Endothelial cell of umbilical vein (primary cell): ENCODE data around the gene PLEKHJ1. TPM values are rescaled to one million over a fixed set of nuclear protein-coding genes. Genes with fewer than 3 reads are reported as not detected.

Experiments used
- BruUV-seq: library from RNA; stranded (reverse); fragments of 400-500 nt; replicated peaks from 2 replicates; lab custom pipeline; 2021; lab: Mats Ljungman, UMichigan
- CTCF ChIA-PET: fragments of 300-600, 350-600 bp; sonication (Branson Sonifier 250); formaldehyde crosslinking; loops from one replicate; lab custom pipeline; 2021; ENCODE audit warnings: antibody characterized with exemption, inconsistent platforms; lab: Charles Lee
- POLR2A ChIA-PET: fragments of 300-600, 350-600 bp; sonication (Branson Sonifier 250); formaldehyde crosslinking; loops from one replicate; lab custom pipeline; 2021; ENCODE audit warnings: antibody characterized with exemption, inconsistent platforms; lab: Charles Lee
- DNase-seq: peaks from one replicate; pipeline ENCODE4 v3.0.0-alpha.2; 2011; ENCODE audit warnings: low read depth, low spot score
- FAIRE-seq: peaks from 2 replicates; lab custom pipeline; 2011; peaks lifted over from hg19 to GRCh38; lab: Jason Lieb, UNC
- H2AFZ ChIP-seq: 2 replicates; pipeline ENCODE4 v1.6.0; 2012; ENCODE audit warnings: low read depth, low read length, control low read depth, inconsistent platforms
- H3K27ac ChIP-seq: 2 replicates; pipeline ENCODE4 v1.5.1; 2011; ENCODE audit warnings: low read depth, mild to moderate bottlenecking, control low read depth, low read length, moderate library complexity; ENCODE audit not compliant: insufficient read depth
- H3K27me3 ChIP-seq, 2 experiments: 2 replicates each; pipeline versions ENCODE4 v1.6.0 to v1.6.1; 2011; ENCODE audit warnings: low read length in 2 of 2, mixed read lengths in 1 of 2; ENCODE audit not compliant: control insufficient read depth in 2 of 2, insufficient read depth in 2 of 2
- H3K36me3 ChIP-seq, 2 experiments: 2 replicates in 1 of 2; 3 replicates in 1 of 2; pipeline ENCODE4 v1.5.1; 2011; ENCODE audit warnings: low read length in 2 of 2, mild to moderate bottlenecking in 1 of 2, moderate library complexity in 1 of 2; ENCODE audit not compliant: control insufficient read depth in 2 of 2, insufficient read depth in 2 of 2; ENCODE audit errors: extremely low read depth in 1 of 2
- H3K4me1 ChIP-seq: 3 replicates; pipeline ENCODE4 v1.5.1; 2011; ENCODE audit warnings: mild to moderate bottlenecking, low read length; ENCODE audit not compliant: control insufficient read depth, insufficient read depth; ENCODE audit errors: extremely low read depth
- H3K4me2 ChIP-seq: 2 replicates; pipeline ENCODE4 v1.6.1; 2011; ENCODE audit warnings: low read length, control low read depth, mixed read lengths; ENCODE audit not compliant: insufficient read depth
- H3K4me3 ChIP-seq, 3 experiments: fragments of 200-600 bp in 1 of 3; sonication (generic), shearing (Covaris generic) in 1 of 3; replicated peaks in 1 of 3; 2 replicates each; pipeline ENCODE4 v1.5.1; 2011 to 2016; ENCODE audit warnings: control low read depth in 3 of 3, low read length in 3 of 3, mild to moderate bottlenecking in 2 of 3, inconsistent platforms in 1 of 3, low read depth in 1 of 3, moderate library complexity in 1 of 3; ENCODE audit not compliant: insufficient read depth in 1 of 3
- H3K79me2 ChIP-seq: 2 replicates; pipeline ENCODE4 v1.6.0; 2012; ENCODE audit warnings: low read length, inconsistent platforms; ENCODE audit not compliant: control insufficient read depth, insufficient read depth
- H3K9ac ChIP-seq: replicated peaks from 2 replicates; pipeline ENCODE3; 2011; ENCODE audit warnings: low read length, control low read depth; ENCODE audit not compliant: insufficient read depth; ENCODE audit errors: extremely low read depth
- H3K9me1 ChIP-seq: replicated peaks from 3 replicates; pipeline ENCODE4 v1.6.0; 2011; ENCODE audit warnings: mild to moderate bottlenecking, low read length; ENCODE audit not compliant: control insufficient read depth, insufficient read depth; ENCODE audit errors: extremely low read depth
- H3K9me3 ChIP-seq: replicated peaks from 2 replicates; pipeline ENCODE4 v1.5.1; 2012; ENCODE audit warnings: low read length, inconsistent platforms; ENCODE audit not compliant: control insufficient read depth, insufficient read depth
- H4K20me1 ChIP-seq: replicated peaks from 2 replicates; pipeline ENCODE3; 2011; ENCODE audit warnings: mild to moderate bottlenecking, low read length; ENCODE audit not compliant: control insufficient read depth, insufficient read depth; ENCODE audit errors: extremely low read depth
- CTCF ChIP-seq, 2 donors: IDR thresholded peaks; 1 replicate in 1 of 2; 2 replicates in 1 of 2; pipeline ENCODE4 v1.5.1; 2011; ENCODE audit warnings: low read length in 2 of 2, mild to moderate bottlenecking in 2 of 2, moderate library complexity in 2 of 2, control low read depth in 1 of 2, inconsistent platforms in 1 of 2, low read depth in 1 of 2; ENCODE audit not compliant: insufficient read depth in 1 of 2; ENCODE audit errors: extremely low read depth in 1 of 2
- FOS ChIP-seq: IDR thresholded peaks from 2 replicates; pipeline ENCODE4 v1.6.1; 2011; ENCODE audit warnings: mild to moderate bottlenecking, low read length, moderate library complexity, borderline replicate concordance; ENCODE audit not compliant: insufficient read depth
- POLR2A ChIP-seq: IDR thresholded peaks from 2 replicates; pipeline ENCODE4 v1.6.1; 2012; ENCODE audit warnings: low read depth, mild to moderate bottlenecking, control low read depth, low read length
- POLR2AphosphoS5 ChIP-seq: IDR thresholded peaks from 2 replicates; pipeline ENCODE4 v1.6.1; 2012; ENCODE audit warnings: low read depth, mild to moderate bottlenecking, control low read depth, low read length, moderate library complexity; ENCODE audit not compliant: insufficient read depth
- dilution Hi-C: fragments of 300-500 bp; cut with MboI; formaldehyde crosslinking; loops from one replicate; pipeline ENCODE4 v1.15.0; 2019; ENCODE audit warnings: low sequenced_read_pairs; ENCODE audit not compliant: extremely low pct_ligation_motif_present
- intact Hi-C: fragments of 100-400 bp; cut with micrococcal nuclease; formaldehyde crosslinking; loops from one replicate; pipeline ENCODE4 v1.10.0; 2022
- polyA plus RNA-seq, 4 experiments: library from polyadenylated mRNA; depleted of rRNA in 3 of 4; stranded (reverse) in 3 of 4; unstranded in 1 of 4; fragments of >200 nt; gene quantifications; 2 replicates each; pipeline versions ENCODE4 v1.2.1 to v1.2.3, GENCODE V29; 2011 to 2012; ENCODE audit warnings: missing spikeins in 1 of 4
- total RNA-seq: library from RNA; stranded (reverse); gene quantifications from 2 replicates; pipeline ENCODE4 v1.2.3, GENCODE V29; 2021

The PLEKHJ1 gene
- total and polyA plus RNA-seq, 2 donors (not counting 3 experiments of a cell fraction or from before 2014, with no cell fraction given), result 82.4 to 115 TPM

- CTCF ChIA-PET, result interaction anchor here (3.0 kb wide), 1 partner anchor 76 kb away, joined by 17 read pairs; no protein-coding TSS in a partner anchor
- H3K27ac ChIP-seq, result no peak overlapping the region
- no peak overlapping the region for H3K4me2 ChIP-seq
- H3K9me3 ChIP-seq, result no peaks in the 10 kb centered on the region
- H3K9me1 ChIP-seq, result no peaks in the 10 kb centered on the region
- POLR2A ChIA-PET, result interaction anchor here (0.5 kb wide), 1 partner anchor 73 kb away, joined by 3 read pairs; no protein-coding TSS in a partner anchor
- dilution Hi-C loops, result no loop called here
- DNase-seq (no peak), FAIRE-seq (peak; percentile 59)
- TF ChIP-seq CTCF (IDR thresholded peaks at IDR 0.05; ENCODE audit: extremely low read depth in 1 of 2, insufficient read depth in 1 of 2, low read depth in 1 of 2, low read length in 2 of 2) (no peak), POLR2AphosphoS5 (peak; percentile 37), FOS (no peak), POLR2A (no peak)
- H4K20me1 ChIP-seq, result no peaks in the 10 kb centered on the region
- H3K79me2 ChIP-seq, result peaks cover 30% of the 10 kb centered on the region
- H3K27me3 ChIP-seq, result no peaks in the 10 kb centered on the region
- no peak overlapping the region for H3K9ac ChIP-seq
- peaks cover 4% of the 10 kb centered on the region for H3K4me1 ChIP-seq
- no peak overlapping the region for H3K4me3 ChIP-seq
- peaks cover 0 to 31% of the 10 kb centered on the region in 2 experiments for H3K36me3 ChIP-seq
- intact Hi-C loops, result no loop called here
- BruUV-seq, result no TSS peak
- H2AFZ ChIP-seq, result no peak overlapping the region
Measured at GRCh38 chr19:2231621-2232221, 4.4 kb downstream of the PLEKHJ1 start.
